ENCODE results near the gene IL22RA2.

Gene IL22RA2

GRCh38 chr6:137166247-137167098, 7.0 kb downstream of the IL22RA2 start:
- DNase-seq: no peak

DNA sequence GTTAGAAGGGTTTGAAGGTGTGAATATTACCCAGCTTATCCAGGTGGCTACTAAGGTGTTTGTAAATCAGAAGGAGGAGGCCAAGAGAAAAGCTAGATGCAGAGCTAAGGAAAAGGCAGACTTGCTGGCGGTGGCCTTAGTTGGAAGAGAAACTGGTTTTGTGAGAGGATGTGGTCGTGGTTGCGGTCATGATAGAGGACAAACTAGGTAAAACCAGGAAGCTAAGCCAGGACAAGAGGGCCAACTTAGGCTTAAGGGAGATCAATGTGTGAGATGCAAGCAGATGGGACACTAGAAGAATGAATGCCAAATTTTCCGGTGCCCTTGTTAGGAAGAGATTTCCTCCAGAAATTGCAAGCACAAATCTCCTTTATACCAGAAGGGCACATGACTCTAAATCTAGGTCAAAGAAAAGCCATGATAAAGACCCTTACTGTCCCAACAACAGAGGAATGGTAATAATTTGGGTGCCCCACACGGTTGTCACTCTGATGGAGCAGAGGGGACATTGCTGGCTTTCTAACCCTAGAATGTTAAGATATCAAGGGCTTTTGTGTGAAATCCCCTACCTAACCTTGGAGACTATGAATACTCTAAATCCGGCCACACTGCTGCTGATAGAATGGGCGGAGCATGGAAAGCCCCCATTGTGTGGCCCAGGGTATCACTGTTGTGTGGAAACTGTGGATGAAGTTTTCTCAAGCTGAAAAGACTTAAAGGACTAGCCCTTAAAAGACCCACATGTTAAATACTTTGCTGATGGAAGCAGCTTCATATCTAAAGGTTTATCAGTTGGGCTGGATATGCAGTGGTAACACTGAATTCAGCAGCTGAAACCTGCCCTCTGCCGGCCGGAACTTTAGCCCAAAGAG, 7.8 kb downstream of the IL22RA2 start:
- peak; percentile 46 for DNase-seq

DNA sequence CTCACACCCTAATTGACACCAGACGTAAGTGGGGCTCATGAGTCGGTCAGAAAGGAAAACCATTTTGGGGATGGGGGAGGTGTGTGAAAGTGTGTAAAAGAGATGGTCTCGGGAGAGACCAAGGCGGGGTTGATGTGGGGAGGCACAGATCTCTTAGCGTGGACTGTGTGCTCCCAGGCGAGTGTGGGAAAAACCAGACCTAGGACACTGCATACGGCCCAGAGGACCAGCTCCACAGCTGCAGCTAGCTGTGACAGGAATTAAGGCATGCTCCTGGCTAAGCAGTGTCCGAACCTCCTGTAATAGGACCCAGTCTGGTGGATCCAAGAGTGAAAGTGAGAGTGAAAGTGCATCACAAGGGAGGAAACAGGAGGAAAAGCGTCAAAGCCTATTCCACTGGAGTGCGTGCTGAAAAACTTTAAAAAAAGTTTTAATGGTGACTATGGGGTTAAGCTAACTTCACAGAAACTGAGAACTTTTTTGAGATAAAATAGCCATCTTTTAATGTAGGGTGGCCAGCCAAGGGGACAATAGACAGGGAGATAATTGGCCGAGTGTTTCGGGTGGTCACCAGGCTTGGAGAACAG, 9.6 kb downstream of the IL22RA2 start:
- DNase-seq: no peak

- no peak for DNase-seq
These were observed 10.6 kb downstream of the IL22RA2 start for GRCh38 chr6:137162692-137163306.

- no peak for DNase-seq
These were observed 11.5 kb downstream of the IL22RA2 start for GRCh38 chr6:137161949-137162348.

DNA sequence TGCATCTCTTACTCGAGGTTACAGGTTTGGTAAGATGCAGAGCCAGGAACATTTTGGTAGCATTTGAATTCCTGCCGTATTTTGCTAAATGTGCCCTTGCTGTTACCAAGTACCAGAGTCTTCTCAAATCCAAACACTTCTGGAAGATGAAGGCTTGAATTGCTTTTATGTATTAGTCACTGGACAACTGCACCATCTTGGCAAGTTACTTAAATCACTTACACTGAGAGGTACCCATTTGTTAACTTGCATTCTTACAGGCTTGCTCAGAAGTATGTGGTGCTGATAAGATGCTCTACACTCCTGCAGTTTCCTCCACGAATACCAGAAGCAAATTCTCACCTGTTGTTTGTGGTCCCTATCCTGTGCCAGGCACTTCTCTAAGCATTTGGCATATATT, 12.7 kb downstream of the IL22RA2 start:
- DNase-seq: no peak

DNA sequence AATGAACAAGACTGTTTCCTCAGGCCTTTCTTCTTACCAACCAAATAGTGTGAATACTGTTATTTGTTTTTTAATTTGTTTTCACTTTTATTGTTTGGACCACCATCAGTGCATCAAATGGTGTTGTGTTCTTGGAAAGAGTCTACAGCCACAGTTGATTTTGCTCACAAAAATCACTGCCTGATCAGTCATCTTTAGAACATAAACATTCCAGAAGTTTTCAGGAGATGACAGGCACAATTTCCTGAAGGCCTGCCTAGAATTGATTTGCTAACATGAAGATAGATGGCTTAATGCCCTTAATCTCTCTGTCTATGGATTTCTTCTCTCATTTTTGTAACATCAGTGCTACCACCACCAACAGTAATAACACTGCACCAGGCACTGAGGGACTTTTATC, 13.5 kb downstream of the IL22RA2 start:
- no peak for DNase-seq

DNA sequence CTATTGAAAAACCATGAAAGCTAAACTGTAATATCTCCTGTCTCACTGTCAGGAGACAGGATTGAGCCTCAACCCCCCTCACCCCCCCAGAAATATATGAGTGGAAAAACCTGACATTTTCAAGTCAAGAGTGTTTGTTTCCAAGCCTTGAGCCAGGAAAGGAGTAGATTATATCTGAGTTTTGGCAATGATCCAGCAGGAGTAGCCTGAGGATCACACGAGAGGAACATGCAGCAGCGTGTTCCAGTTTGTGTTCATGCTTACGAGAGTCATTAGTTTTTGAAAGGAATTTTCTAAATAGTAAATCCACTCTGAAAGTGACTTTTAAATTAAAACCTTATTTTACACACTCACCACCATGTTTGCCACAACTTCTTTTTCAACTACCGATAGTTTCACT, 15.8 kb downstream of the IL22RA2 start:
- DNase-seq: no peak

DNA sequence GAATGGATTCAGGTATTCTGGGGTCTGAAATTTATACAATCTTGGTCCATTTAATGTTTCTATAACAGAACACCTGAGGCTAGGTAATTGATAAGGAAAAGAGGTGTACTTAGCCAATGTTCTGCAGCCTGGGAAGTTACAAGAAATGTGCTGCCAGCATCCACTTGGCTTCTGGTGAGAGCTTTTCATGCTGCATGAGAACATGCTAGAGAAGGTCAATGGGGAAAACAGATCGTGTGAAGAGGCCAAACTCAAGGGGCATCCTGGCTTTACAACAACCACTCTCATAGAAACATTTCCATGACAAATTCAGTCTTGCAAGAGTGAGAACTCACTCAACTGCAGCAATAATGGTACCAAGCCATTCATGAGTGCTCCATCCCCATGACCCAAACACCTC, 16.8 kb downstream of the IL22RA2 start:
- no peak for DNase-seq

- DNase-seq: peak; percentile 84
These were observed 17.6 kb downstream of the IL22RA2 start for GRCh38 chr6:137155830-137156229.

GRCh38 chr6:137150072-137150471, 23.4 kb downstream of the IL22RA2 start:
- DNase-seq: no peak

DNA sequence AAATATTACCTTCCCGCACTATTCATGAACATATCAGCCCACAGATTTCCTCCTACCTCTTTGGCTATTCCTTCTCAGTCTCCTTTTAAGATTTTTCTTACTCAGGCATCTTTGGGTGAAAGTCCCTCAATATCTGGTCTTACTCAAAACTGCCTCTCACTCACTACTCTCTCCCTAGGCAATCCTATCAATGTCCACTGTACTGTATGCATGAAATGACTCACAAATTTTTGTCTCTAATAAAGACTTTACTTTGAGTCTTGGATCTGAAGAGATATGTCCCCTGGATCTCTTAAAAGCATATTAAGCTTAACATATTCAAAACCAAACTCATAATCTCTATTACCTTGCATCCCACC, 24.4 kb downstream of the IL22RA2 start:
- DNase-seq: no peak

DNA sequence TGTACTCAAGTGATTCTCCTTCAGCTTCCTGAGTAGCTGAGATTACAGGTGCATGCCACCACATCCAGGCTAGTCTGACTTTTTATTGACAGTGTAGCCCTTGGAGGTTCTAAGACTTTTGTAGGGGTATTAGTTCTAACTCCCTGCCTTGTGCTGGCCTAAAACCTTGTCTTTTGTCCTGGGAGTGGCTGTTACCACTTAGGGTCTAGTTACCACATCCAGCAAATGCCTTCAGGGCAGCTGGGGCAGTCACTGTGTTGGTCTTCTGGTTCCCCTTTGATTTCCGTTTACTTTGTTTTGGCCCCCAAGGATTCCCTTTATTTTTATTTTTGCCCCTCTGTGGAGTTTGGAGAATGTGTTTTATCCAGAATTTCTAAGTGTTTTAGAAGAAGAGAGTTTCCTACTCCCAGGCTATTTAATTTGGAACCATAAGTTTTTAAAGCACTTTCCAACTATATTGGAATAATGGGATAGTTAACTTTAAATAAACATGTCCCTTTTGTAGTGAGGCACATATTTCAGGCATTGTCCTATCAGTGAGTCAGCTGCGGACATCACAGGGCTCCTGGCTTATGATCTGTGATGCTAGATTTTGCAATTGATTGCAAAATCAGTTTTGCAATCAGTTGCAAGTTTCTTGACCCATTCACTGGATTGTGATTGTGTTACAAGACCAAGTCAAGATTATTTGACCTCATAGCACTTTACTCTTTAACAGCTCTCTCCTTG, 25.0 kb downstream of the IL22RA2 start:
- DNase-seq: no peak

DNA sequence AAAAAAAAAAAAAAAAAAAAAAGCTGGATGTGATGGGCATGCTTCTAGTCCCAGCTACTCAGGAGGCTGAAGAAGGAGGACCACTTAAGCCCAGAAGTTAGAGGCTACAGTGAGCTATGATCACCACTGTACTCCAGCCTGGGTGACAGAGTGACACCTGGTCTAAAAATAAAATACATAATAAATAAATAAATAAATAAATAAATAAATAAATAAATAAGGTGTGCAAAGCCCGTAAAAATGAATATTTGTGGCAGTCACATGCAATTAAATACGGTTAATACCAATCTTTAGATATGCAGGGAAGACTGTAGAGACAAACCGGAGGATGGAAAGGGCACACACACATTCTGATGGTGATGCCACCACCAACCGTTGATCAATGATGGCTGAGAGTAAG, 26.2 kb downstream of the IL22RA2 start:
- no peak for DNase-seq

DNA sequence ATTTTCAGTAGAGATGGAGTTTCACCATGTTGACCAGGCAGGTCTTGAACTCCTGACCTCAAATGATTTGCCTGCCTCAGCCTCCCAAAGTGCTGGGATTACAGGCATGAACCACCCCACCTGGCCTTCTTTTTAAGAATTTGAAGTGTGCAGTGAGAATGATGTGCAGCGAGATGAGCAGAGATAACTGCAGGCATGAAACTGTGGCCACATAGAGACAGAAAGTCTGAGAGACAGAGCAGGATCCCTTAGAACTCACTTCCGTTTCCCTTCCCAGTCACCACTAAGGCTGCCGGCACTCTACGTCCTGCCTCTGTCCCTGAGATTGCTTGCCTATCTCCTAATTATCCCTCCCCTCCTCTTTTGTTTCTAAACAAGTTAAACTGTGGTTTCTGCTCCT, 27.2 kb downstream of the IL22RA2 start:
- DNase-seq: no peak

- no peak for DNase-seq
These were observed 28.0 kb downstream of the IL22RA2 start for GRCh38 chr6:137145421-137145820.

GRCh38 chr6:137136065-137136464, 37.4 kb downstream of the IL22RA2 start:
- DNase-seq: no peak

- DNase-seq: no peak
These were observed 39.0 kb downstream of the IL22RA2 start for GRCh38 chr6:137134483-137134882.

GRCh38 chr6:137133122-137133521, 40.3 kb downstream of the IL22RA2 start:
- no peak for DNase-seq

DNA sequence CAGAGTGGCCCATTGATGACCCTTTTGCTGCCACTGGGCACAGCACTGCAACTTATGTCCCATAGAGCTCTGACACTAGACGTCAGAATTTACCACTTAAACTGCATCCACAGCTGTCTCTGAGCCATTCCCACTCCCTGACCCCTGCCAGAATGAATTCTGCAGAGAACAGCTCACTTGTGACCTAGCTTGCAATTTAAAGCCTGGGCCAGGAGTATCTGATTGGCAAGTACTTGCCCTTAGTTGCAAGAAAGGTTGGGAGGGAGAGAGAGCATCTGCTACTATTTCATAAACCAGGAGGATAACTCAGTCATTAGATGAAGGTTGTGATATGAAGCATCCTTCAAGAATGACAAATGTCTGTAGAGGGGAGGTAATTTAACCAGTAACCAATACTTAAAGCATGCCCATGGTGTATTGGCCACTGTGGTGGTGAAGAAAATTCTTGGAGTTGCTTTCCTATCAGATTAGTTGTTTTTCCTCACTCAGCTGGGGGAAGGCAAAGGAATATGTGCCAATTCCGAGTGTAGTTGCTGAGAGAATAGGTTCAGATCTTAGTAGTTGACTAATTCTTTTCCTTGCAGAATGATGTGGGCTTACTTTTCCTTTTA, 46.5 kb downstream of the IL22RA2 start:
- DNase-seq: no peak

- no peak for DNase-seq
These were observed 50.4 kb downstream of the IL22RA2 start for GRCh38 chr6:137123078-137123477.

DNA sequence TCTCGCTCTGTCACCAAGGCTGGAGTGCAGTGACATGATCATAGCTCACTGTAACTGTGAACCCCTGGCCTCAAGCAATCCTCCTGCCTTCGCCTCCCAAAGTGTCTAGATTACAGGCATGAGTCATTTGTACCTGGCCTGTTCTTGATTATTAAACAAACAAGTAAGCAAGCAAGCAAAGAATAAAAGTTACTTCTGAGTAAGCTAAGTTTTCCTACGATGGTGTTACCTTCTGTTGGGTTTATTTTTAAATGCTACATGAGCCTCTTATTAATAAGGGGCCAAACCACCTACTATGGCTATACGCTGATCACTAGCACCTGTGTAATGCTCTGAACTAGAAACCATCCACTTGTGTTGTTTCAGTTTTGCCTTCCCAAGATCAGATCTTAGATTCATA, 50.8 kb downstream of the IL22RA2 start:
- no peak for DNase-seq
